Caco-2 (cell line): Measurements from ENCODE around the gene ATP10B. TPM values are rescaled to one million over a fixed set of nuclear protein-coding genes. Genes with fewer than 3 reads are reported as not detected.

ENCODE experiments used
- BruUV-seq: library from RNA; stranded (reverse); fragments of 400-500 nt; replicated peaks from 2 replicates; lab custom pipeline; 2021; lab: Mats Ljungman, UMichigan
- CTCF ChIA-PET: fragments of 300-600 bp; sonication (Branson Sonifier 250); formaldehyde crosslinking; loops from one replicate; lab custom pipeline; 2022; ENCODE audit warnings: antibody characterized with exemption; lab: Charles Lee
- POLR2A ChIA-PET: fragments of 300-600 bp; sonication (Branson Sonifier 250); formaldehyde crosslinking; loops from one replicate; lab custom pipeline; 2022; ENCODE audit warnings: antibody characterized with exemption; lab: Charles Lee
- DNase-seq, 2 experiments: peaks; one replicate each; pipeline versions ENCODE4 v3.0.0 to v3.0.0-alpha.2; 2020 to 2022
- H3K27me3 ChIP-seq: replicated peaks from 2 replicates; pipeline ENCODE4 v1.6.0; 2011; ENCODE audit warnings: low read length; ENCODE audit not compliant: control insufficient read depth, insufficient read depth
- H3K36me3 ChIP-seq: 2 replicates; pipeline ENCODE4 v1.5.1; 2011; ENCODE audit warnings: low read length; ENCODE audit not compliant: control insufficient read depth, insufficient read depth
- H3K4me1 ChIP-seq: fragments of 250-450 bp; sonication (Bioruptor Pico); 2 replicates; pipeline ENCODE4 v1.5.1; 2020; ENCODE audit warnings: mild to moderate bottlenecking
- H3K4me3 ChIP-seq: 2 replicates; pipeline ENCODE4 v1.5.1; 2011; ENCODE audit warnings: low read depth, mild to moderate bottlenecking, control low read depth, low read length
- H3K9me3 ChIP-seq: fragments of 250-450 bp; sonication (Bioruptor Pico); 2 replicates; pipeline ENCODE4 v1.5.1; 2020; ENCODE audit warnings: mild to moderate bottlenecking, moderate library complexity
- H3K27ac Mint-ChIP-seq: one replicate; pipeline ENCODE4 v1.8.0; 2022; ENCODE audit warnings: mixed read lengths; ENCODE audit not compliant: unreplicated experiment
- H3K27me3 Mint-ChIP-seq: one replicate; pipeline ENCODE4 v1.8.0; 2022; ENCODE audit warnings: mixed read lengths; ENCODE audit not compliant: insufficient read depth, unreplicated experiment
- H3K36me3 Mint-ChIP-seq: one replicate; pipeline ENCODE4 v1.8.0; 2022; ENCODE audit warnings: mild to moderate bottlenecking, mixed read lengths; ENCODE audit not compliant: insufficient read depth, unreplicated experiment
- H3K4me1 Mint-ChIP-seq: one replicate; pipeline ENCODE4 v1.8.0; 2022; ENCODE audit warnings: low read depth, mixed read lengths; ENCODE audit not compliant: unreplicated experiment
- H3K4me3 Mint-ChIP-seq: one replicate; pipeline ENCODE4 v1.8.0; 2022; ENCODE audit warnings: mild to moderate bottlenecking, moderate library complexity, mixed read lengths; ENCODE audit not compliant: unreplicated experiment
- H3K9me3 Mint-ChIP-seq: one replicate; pipeline ENCODE4 v1.8.0; 2022; ENCODE audit warnings: mixed read lengths; ENCODE audit not compliant: unreplicated experiment
- intact Hi-C: fragments of 100-400 bp; cut with micrococcal nuclease; formaldehyde crosslinking; loops from one replicate; pipeline ENCODE4 v1.10.0; 2022; ENCODE audit not compliant: unreplicated experiment
- total RNA-seq: library from RNA; stranded (reverse); gene quantifications from 2 replicates; pipeline ENCODE4 v1.2.3, GENCODE V29; 2022
- TF ChIP-seq, protein P1 (sequence below), 2 experiments: fragments of 200-600 bp in 1 of 2; IDR thresholded peaks; 1 replicate in 1 of 2; 2 replicates in 1 of 2; pipeline versions ENCODE4 v1.5.1 to v1.8.0; 2011 to 2022; ENCODE audit warnings: antibody characterized with exemption in 1 of 2, control low read depth in 1 of 2, inconsistent platforms in 1 of 2, low read depth in 1 of 2, low read length in 1 of 2, mild to moderate bottlenecking in 1 of 2, moderate library complexity in 1 of 2; ENCODE audit not compliant: insufficient read depth in 1 of 2, severe bottlenecking in 1 of 2, unreplicated experiment in 1 of 2

Gene ATP10B
- total RNA-seq, 1 experiment from 2014 or later, result 0.43 TPM

GRCh38 chr5:160640406-160640805, 211.6 kb downstream of the ATP10B start:
- intact Hi-C loops, result no loop called here
- H3K27ac Mint-ChIP-seq, result no peak overlapping the region
- TF ChIP-seq, protein P1, sequence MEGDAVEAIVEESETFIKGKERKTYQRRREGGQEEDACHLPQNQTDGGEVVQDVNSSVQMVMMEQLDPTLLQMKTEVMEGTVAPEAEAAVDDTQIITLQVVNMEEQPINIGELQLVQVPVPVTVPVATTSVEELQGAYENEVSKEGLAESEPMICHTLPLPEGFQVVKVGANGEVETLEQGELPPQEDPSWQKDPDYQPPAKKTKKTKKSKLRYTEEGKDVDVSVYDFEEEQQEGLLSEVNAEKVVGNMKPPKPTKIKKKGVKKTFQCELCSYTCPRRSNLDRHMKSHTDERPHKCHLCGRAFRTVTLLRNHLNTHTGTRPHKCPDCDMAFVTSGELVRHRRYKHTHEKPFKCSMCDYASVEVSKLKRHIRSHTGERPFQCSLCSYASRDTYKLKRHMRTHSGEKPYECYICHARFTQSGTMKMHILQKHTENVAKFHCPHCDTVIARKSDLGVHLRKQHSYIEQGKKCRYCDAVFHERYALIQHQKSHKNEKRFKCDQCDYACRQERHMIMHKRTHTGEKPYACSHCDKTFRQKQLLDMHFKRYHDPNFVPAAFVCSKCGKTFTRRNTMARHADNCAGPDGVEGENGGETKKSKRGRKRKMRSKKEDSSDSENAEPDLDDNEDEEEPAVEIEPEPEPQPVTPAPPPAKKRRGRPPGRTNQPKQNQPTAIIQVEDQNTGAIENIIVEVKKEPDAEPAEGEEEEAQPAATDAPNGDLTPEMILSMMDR (IDR thresholded peaks at IDR 0.05; ENCODE audit: insufficient read depth in 1 of 2, low read depth in 1 of 2, low read length in 1 of 2, severe bottlenecking in 1 of 2, unreplicated experiment in 1 of 2), result no peak
- BruUV-seq, result no TSS peak
- H3K4me1 Mint-ChIP-seq, result peaks cover 12% of the 10 kb centered on the region
- Histone ChIP-seq H3K4me1 (peaks cover 4% of the 10 kb centered on the region; the same call in 1 of the 2 replicates), H3K36me3 (no peaks in the 10 kb centered on the region), H3K4me3 (no peak overlapping the region), H3K27me3 (no peaks in the 10 kb centered on the region; the same call in 1 of the 2 replicates), H3K9me3 (no peaks in the 10 kb centered on the region)
- H3K36me3 Mint-ChIP-seq, result no peaks in the 10 kb centered on the region
- ChIA-PET POLR2A (no interaction called here), CTCF (no interaction called here)
- no peaks in the 10 kb centered on the region for H3K27me3 Mint-ChIP-seq
- no peak overlapping the region for H3K4me3 Mint-ChIP-seq
- H3K9me3 Mint-ChIP-seq, result peaks cover 10% of the 10 kb centered on the region
- DNase-seq, result no peak

DNA sequence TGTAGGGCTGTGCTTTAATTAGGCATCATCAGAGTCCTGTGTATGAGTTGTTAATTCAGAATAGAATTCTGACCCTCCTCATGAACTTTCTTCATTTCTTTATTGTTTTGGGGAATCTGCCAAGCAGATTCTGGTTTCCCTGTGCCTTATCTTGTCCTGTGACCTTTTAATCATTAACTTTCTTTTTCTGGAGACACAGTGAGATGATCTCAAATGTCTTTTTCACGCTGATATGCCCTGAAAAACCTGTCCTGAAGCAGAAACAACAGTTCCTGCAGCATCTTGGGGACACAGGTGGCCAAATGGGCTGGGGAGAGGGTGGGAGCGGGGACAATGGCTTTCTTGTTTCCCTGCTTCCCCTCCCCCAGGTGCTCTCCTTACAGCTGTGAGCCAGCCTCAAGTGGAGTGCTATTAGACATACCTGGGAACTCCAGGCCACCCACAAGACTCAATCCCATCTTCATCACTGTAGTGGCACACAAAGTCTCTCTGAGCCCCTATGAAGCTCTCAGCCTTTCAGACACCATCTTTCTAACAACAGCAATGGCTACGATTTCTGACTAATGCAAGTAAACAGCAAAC, 213.8 kb downstream of the ATP10B start:
- no peaks in the 10 kb centered on the region for H3K9me3 ChIP-seq
- H3K27ac Mint-ChIP-seq, result no peak overlapping the region
- no peak overlapping the region for H3K4me3 Mint-ChIP-seq
- H3K27me3 ChIP-seq, result no peaks in the 10 kb centered on the region; the same call in 1 of the 2 replicates
- peaks cover 12% of the 10 kb centered on the region; the same call in 1 of the 2 replicates for H3K4me1 ChIP-seq
- no peaks in the 10 kb centered on the region for H3K27me3 Mint-ChIP-seq
- no peaks in the 10 kb centered on the region for H3K36me3 Mint-ChIP-seq
- no peak for DNase-seq
- TF ChIP-seq, protein P1 (IDR thresholded peaks at IDR 0.05; ENCODE audit: insufficient read depth in 1 of 2, low read depth in 1 of 2, low read length in 1 of 2, severe bottlenecking in 1 of 2, unreplicated experiment in 1 of 2), result no peak
- ChIA-PET CTCF (no interaction called here), POLR2A (no interaction called here)
- no TSS peak for BruUV-seq
- peaks cover 20% of the 10 kb centered on the region for H3K4me1 Mint-ChIP-seq
- H3K36me3 ChIP-seq, result no peaks in the 10 kb centered on the region
- intact Hi-C loops, result loop anchor here (10.0 kb wide), 1 partner anchor 203 kb away; no protein-coding TSS in a partner anchor
- H3K9me3 Mint-ChIP-seq, result peaks cover 10% of the 10 kb centered on the region
- no peak overlapping the region for H3K4me3 ChIP-seq

DNA sequence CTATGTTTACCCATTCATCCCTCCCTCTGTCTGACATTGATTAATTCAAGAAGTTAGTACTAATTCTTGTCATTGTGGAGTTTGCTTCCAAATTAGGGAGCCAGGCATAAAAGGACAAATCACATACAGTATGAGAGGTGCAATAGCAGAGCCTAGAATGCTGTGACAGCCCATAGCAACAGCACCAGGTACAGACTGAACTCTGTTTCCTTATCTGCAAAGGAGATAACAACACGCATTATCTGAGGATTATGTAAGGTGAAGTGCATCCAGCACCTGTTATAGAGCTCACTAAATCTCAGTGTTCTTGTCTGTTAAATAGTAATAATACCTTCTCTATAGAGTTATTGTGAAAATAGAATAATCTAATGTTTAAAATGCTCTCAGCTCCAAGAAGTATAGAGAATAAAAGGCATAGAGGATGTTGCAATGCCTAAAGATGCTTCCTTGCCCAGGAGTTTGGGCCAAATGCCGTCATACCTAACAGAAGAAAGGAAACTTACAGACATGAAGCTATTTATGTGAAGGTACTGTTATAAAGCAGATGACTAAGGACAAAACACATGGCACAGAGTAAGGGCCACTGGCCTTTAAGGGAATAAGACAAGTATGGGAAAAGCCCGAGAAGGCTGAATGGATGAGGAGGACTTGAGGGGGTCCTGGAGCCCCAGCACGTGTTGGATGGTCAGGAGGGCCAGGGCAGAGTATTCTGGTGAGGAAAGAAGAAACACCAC, 214.5 kb downstream of the ATP10B start:
- no peaks in the 10 kb centered on the region for H3K9me3 ChIP-seq
- peaks cover 12% of the 10 kb centered on the region; the same call in 1 of the 2 replicates for H3K4me1 ChIP-seq
- DNase-seq, result no peak
- TF ChIP-seq, protein P1 (IDR thresholded peaks at IDR 0.05; ENCODE audit: insufficient read depth in 1 of 2, low read depth in 1 of 2, low read length in 1 of 2, severe bottlenecking in 1 of 2, unreplicated experiment in 1 of 2), result no peak
- peaks cover 10% of the 10 kb centered on the region for H3K9me3 Mint-ChIP-seq
- BruUV-seq, result no TSS peak
- H3K27ac Mint-ChIP-seq, result no peak overlapping the region
- no peaks in the 10 kb centered on the region for H3K36me3 ChIP-seq
- H3K4me3 ChIP-seq, result no peak overlapping the region
- H3K27me3 Mint-ChIP-seq, result no peaks in the 10 kb centered on the region
- peaks cover 20% of the 10 kb centered on the region for H3K4me1 Mint-ChIP-seq
- ChIA-PET CTCF (no interaction called here), POLR2A (interaction anchor here (0.5 kb wide), 1 partner anchor 554 kb away, joined by 4 read pairs; no protein-coding TSS in a partner anchor)
- intact Hi-C loops, result loop anchor here (10.0 kb wide), 1 partner anchor 203 kb away; no protein-coding TSS in a partner anchor
- no peak overlapping the region for H3K4me3 Mint-ChIP-seq
- H3K36me3 Mint-ChIP-seq, result no peaks in the 10 kb centered on the region
- no peaks in the 10 kb centered on the region; the same call in 1 of the 2 replicates for H3K27me3 ChIP-seq
